Measurements from ENCODE around the gene WDR83.
A peak's percentile ranks its signal among the peaks of the same experiment; 100 is the strongest.
"Not testable (repeated sequence)": the region's sequence is repeated elsewhere in the genome, so short reads cannot be mapped to it uniquely, and the experiment has no call there.

The WDR83 gene, protein sequence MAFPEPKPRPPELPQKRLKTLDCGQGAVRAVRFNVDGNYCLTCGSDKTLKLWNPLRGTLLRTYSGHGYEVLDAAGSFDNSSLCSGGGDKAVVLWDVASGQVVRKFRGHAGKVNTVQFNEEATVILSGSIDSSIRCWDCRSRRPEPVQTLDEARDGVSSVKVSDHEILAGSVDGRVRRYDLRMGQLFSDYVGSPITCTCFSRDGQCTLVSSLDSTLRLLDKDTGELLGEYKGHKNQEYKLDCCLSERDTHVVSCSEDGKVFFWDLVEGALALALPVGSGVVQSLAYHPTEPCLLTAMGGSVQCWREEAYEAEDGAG

DNA sequence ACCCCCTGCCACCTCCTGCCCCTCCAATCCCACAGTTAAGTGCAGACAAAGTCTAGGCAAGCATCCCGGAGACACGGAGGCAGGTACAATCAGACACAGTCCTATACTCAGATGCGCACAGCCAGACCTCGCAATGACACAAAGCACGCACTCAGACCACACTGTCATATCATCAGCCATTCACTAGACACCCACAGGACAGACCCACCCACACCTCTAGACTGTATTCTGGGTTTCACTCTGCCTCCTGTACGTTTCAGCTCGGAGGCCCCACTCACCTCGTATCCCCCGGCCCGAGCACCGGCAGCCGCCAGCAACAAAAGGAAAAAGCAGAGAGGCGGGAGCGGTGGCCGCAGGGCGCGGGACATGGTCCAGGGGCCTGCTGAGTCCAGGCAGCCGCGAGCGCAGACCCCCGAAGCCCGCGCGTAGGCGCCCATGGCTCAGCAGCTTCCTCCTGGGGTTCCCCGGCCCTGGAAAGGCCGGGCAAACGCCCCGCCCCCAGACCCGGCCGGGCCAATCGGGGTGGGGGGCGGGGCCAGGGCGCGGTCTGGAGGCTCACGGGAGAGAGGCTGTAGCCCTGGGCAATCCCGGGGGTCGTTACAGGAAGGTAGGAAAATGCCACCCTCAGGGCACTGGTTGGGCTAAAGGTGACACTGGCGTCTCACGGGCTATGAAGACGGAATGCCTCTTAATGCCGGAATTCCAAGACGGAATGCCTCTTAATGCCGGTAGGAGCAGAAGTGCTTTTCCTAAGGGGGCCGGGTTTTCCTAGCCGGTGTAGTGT, at the start of gene WDR83, which contains the start of gene MAN2B1:
WDR83 (plus strand) TSS at position 543 of the 784 bp plus-strand sequence. CDS start 2,984 bp downstream, outside the sequence.
MAN2B1 (minus strand) TSS at position 478 of the 784 bp plus-strand sequence; CDS start at position 437, 41 bp downstream.
- H3K27ac ChIP-seq (ENCODE audit: low read depth, low read length) = peak within 1 kb of the TSS; percentile 19; the same call in 1 of the 2 replicates
- peaks cover 22% of the 10 kb centered on the region for H3K36me3 ChIP-seq (ENCODE audit: control insufficient read depth, insufficient read depth, low read length)

DNA sequence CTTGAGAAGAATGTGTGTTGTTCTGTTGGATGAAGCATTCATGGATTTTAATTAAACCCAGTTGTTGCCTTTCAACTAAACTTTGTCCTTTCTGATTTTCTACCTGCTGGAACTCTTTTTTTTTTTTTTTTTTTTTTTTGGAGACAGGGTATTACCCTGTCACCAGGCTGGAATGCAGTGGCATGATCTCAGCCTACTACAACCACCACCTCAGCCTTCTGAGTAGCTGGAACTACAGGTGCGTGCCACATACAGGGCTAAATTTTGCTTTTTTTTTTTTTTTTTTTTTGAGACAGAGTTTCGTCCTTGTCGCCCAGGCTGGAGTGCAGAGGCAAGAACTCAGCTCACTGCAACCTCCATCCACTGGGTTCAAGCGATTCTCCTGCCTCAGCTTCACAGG, 49.0 kb upstream of the WDR83 start:
- H3K36me3 ChIP-seq (ENCODE audit: control insufficient read depth, insufficient read depth, low read length) = peaks cover 43% of the 10 kb centered on the region
- H3K27ac ChIP-seq (ENCODE audit: low read depth, low read length) = no peak overlapping the region
- no peak overlapping the region for H3K4me3 ChIP-seq (ENCODE audit: low read depth, low read length)
- H3K27me3 ChIP-seq (ENCODE audit: control insufficient read depth, insufficient read depth, low read length) = no peaks in the 10 kb centered on the region
- H3K4me1 ChIP-seq (ENCODE audit: control insufficient read depth, insufficient read depth, low read length) = no peaks in the 10 kb centered on the region
- H3K9me3 ChIP-seq (ENCODE audit: control insufficient read depth, insufficient read depth, low read depth, low read length) = peaks cover 27% of the 10 kb centered on the region; the same call in 1 of the 2 replicates
- H3K9ac ChIP-seq (ENCODE audit: low read length) = no peak overlapping the region

More for the DNA sequence above, at the start of gene WDR83, which contains the start of gene MAN2B1:
- H3K9ac ChIP-seq (ENCODE audit: low read length) = peak within 1 kb of the TSS; percentile 82
- no peaks in the 10 kb centered on the region for H3K27me3 ChIP-seq (ENCODE audit: control insufficient read depth, insufficient read depth, low read length)
- peak within 1 kb of the TSS; percentile 83 for H3K4me3 ChIP-seq (ENCODE audit: low read depth, low read length)
- H3K9me3 ChIP-seq (ENCODE audit: control insufficient read depth, insufficient read depth, low read depth, low read length) = no peaks in the 10 kb centered on the region
- H3K4me1 ChIP-seq (ENCODE audit: control insufficient read depth, insufficient read depth, low read length) = peaks cover 15% of the 10 kb centered on the region

DNA sequence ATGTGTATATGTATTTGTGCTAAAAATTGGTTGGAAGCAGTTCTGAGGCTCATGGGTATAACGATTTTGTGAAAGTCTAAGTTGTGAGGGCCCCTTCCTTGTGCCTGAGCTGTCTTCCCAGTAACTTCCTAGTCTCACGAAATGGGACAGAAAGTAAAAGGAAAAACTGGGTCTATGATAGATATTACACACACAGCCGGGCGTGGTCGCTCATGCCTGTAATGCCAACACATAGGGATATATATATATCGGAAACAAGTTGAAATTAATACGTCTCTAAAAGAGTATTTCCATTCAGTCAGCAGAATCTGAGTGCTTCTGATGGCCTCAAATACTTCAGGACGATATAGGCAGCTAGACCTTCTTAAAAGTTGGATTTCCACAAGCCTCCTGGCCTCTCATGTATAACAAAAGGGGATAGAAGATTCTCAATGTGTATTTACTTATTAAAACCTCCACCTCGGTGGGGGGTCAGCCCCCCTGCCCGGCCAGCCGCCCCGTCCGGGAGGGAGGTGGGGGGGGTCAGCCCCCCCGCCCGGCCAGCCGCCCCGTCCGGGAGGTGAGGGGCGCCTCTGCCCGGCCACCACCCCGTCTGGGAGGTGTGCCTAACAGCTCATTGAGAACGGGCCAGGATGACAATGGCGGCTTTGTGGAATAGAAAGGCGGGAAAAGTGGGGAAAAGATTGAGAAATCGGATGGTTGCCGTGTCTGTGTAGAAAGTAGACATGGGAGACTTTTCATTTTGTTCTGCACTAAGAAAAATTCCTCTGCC, 45.2 kb upstream of the WDR83 start:
- not testable (repeated sequence) for H3K4me3 ChIP-seq (ENCODE audit: low read depth, low read length); H3K9ac ChIP-seq (ENCODE audit: low read length); H3K27me3 ChIP-seq (ENCODE audit: control insufficient read depth, insufficient read depth, low read length); H3K27ac ChIP-seq (ENCODE audit: low read depth, low read length); H3K4me1 ChIP-seq (ENCODE audit: control insufficient read depth, insufficient read depth, low read length)
- Histone ChIP-seq H3K36me3 (ENCODE audit: control insufficient read depth, insufficient read depth, low read length) (peaks cover 50% of the 10 kb centered on the region), H3K9me3 (ENCODE audit: control insufficient read depth, insufficient read depth, low read depth, low read length) (peaks cover 39% of the 10 kb centered on the region; the same call in 1 of the 2 replicates)

DNA sequence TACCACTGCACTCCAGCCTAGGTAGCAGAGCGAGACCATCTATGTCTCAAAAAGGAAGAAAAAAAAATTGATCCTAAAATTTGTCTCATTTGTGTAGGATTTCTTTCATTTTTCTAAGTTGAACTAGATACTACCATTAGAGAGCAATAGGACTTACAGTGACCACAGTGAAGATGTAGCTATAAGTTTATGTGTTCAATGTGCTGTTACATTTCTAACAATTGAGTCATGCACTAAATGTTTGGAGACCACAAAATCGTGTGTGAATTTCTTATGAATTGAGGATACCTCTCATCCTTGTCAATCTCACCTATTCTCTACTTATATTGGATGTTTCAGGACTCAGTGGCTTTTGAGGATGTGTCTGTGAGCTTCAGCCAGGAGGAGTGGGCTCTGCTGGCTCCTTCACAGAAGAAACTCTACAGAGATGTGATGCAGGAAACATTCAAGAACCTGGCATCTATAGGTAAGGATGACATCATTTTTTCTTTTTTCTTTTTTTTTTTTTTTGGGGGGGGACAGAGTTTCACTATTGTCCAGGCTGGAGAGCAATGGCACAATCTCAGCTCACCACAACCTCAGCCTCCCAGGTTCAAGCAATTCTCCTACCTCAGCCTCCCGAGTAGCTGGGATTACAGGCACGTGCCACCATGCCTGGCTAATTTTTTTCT, 43.1 kb upstream of the WDR83 start:
- H3K36me3 ChIP-seq (ENCODE audit: control insufficient read depth, insufficient read depth, low read length) = peaks cover 62% of the 10 kb centered on the region
- H3K4me1 ChIP-seq (ENCODE audit: control insufficient read depth, insufficient read depth, low read length) = no peaks in the 10 kb centered on the region
- no peaks in the 10 kb centered on the region for H3K27me3 ChIP-seq (ENCODE audit: control insufficient read depth, insufficient read depth, low read length)
- no peak overlapping the region for H3K9ac ChIP-seq (ENCODE audit: low read length)
- H3K27ac ChIP-seq (ENCODE audit: low read depth, low read length) = no peak overlapping the region
- H3K4me3 ChIP-seq (ENCODE audit: low read depth, low read length) = no peak overlapping the region
- H3K9me3 ChIP-seq (ENCODE audit: control insufficient read depth, insufficient read depth, low read depth, low read length) = peaks cover 48% of the 10 kb centered on the region

DNA sequence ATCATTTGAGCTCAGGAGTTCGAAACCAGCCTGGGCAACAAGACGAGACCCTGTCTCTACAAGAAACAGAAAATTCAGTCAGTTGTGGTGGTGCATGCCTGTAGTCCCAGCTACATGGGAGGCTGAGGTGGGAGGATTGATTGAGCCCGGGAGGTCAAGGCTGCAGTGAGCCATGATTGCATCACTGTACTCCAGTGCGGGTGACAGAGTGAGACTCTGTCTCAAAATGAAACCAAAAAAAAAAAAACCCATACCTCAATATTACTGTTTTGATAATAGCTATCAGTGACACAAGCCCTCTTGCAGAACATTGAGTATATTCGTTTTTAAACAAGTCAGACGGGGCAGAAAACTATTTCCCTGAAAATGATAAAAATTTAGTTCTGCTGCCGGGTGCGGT, 39.6 kb upstream of the WDR83 start:
- H3K27ac ChIP-seq (ENCODE audit: low read depth, low read length) = no peak overlapping the region
- no peaks in the 10 kb centered on the region for H3K4me1 ChIP-seq (ENCODE audit: control insufficient read depth, insufficient read depth, low read length)
- no peaks in the 10 kb centered on the region for H3K27me3 ChIP-seq (ENCODE audit: control insufficient read depth, insufficient read depth, low read length)
- no peak overlapping the region; the same call in none of the 2 replicates for H3K4me3 ChIP-seq (ENCODE audit: low read depth, low read length)
- peaks cover 78% of the 10 kb centered on the region for H3K36me3 ChIP-seq (ENCODE audit: control insufficient read depth, insufficient read depth, low read length)
- H3K9ac ChIP-seq (ENCODE audit: low read length) = no peak overlapping the region
- H3K9me3 ChIP-seq (ENCODE audit: control insufficient read depth, insufficient read depth, low read depth, low read length) = peaks cover 57% of the 10 kb centered on the region

DNA sequence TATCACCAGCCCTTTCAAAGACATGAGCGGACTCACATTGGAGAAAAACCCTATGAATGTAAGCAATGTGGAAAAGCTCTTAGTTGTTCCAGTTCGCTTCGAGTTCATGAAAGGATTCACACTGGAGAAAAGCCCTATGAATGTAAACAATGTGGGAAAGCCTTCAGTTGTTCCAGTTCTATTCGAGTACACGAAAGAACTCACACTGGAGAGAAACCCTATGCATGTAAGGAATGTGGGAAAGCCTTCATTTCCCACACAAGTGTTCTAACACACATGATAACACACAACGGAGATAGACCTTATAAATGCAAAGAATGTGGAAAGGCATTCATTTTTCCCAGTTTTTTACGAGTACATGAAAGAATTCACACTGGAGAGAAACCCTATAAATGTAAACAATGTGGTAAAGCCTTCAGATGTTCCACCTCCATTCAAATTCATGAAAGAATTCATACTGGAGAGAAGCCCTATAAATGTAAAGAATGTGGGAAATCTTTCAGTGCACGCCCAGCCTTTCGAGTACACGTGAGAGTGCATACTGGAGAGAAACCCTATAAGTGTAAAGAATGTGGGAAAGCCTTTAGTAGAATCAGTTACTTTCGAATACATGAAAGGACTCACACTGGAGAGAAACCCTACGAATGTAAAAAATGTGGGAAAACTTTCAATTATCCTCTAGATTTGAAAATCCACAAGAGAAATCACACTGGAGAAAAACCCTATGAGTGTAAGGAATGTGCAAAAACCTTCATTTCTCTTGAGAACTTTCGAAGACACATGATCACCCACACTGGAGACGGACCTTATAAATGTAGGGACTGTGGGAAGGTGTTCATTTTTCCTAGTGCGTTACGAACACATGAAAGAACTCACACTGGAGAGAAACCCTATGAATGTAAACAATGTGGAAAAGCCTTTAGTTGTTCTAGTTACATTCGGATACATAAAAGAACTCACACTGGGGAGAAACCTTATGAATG, 38.3 kb upstream of the WDR83 start:
- no peak overlapping the region for H3K4me3 ChIP-seq (ENCODE audit: low read depth, low read length)
- H3K9me3 ChIP-seq (ENCODE audit: control insufficient read depth, insufficient read depth, low read depth, low read length) = peaks cover 51% of the 10 kb centered on the region
- no peaks in the 10 kb centered on the region for H3K4me1 ChIP-seq (ENCODE audit: control insufficient read depth, insufficient read depth, low read length)
- peaks cover 72% of the 10 kb centered on the region for H3K36me3 ChIP-seq (ENCODE audit: control insufficient read depth, insufficient read depth, low read length)
- no peak overlapping the region for H3K9ac ChIP-seq (ENCODE audit: low read length)
- H3K27ac ChIP-seq (ENCODE audit: low read depth, low read length) = no peak overlapping the region
- H3K27me3 ChIP-seq (ENCODE audit: control insufficient read depth, insufficient read depth, low read length) = no peaks in the 10 kb centered on the region

DNA sequence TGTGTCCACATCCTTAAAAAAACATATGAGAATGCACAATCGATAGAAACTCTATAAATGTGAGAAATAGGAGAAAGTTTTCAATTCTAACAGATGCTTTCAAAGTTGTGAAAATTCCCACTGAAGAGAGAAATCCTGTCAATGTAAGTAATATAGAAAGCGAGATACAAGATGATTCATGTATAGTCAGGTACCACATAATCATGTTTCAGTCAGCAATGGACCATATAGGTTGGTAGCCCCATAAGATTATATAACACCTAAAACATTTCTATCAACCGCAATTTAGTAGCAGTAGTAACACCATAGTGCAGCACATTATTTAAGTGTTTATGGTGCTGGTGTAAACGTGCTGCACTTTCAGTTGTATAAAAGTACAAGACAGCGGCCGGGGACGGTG, 37.4 kb upstream of the WDR83 start:
- H3K4me1 ChIP-seq (ENCODE audit: control insufficient read depth, insufficient read depth, low read length) = no peaks in the 10 kb centered on the region
- H3K27me3 ChIP-seq (ENCODE audit: control insufficient read depth, insufficient read depth, low read length) = no peaks in the 10 kb centered on the region
- no peak overlapping the region for H3K4me3 ChIP-seq (ENCODE audit: low read depth, low read length)
- no peak overlapping the region for H3K27ac ChIP-seq (ENCODE audit: low read depth, low read length)
- H3K36me3 ChIP-seq (ENCODE audit: control insufficient read depth, insufficient read depth, low read length) = peaks cover 64% of the 10 kb centered on the region
- no peak overlapping the region for H3K9ac ChIP-seq (ENCODE audit: low read length)
- H3K9me3 ChIP-seq (ENCODE audit: control insufficient read depth, insufficient read depth, low read depth, low read length) = peaks cover 46% of the 10 kb centered on the region

DNA sequence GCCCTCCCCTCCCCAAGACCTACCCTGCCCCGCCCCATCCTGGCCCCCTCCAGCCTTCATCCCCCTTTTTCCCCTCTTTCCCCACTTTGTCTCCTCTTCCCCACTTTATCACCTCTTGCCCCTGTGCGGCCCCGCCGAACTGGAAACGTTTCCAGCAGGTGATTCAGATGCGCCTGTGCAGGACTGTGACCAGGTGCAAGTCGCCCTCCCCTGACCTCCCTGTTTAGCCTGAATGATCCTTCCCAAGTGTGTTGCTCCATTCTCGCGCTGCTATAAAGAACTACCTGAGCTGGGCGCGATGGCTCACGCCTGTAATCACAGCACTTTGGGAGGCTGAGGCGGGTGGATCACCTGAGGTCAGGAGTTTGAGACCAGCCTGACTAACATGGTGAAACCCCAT, 30.0 kb upstream of the WDR83 start:
- H3K9ac ChIP-seq (ENCODE audit: low read length) = no peak overlapping the region
- no peak overlapping the region for H3K27ac ChIP-seq (ENCODE audit: low read depth, low read length)
- H3K9me3 ChIP-seq (ENCODE audit: control insufficient read depth, insufficient read depth, low read depth, low read length) = 0 out of 2 replicates have a peak, but pooled peaks cover 3% of the 10 kb centered on the region
- 0 out of 2 replicates have a peak, but pooled peaks cover 3% of the 10 kb centered on the region for H3K4me1 ChIP-seq (ENCODE audit: control insufficient read depth, insufficient read depth, low read length)
- no peaks in the 10 kb centered on the region for H3K36me3 ChIP-seq (ENCODE audit: control insufficient read depth, insufficient read depth, low read length)
- H3K27me3 ChIP-seq (ENCODE audit: control insufficient read depth, insufficient read depth, low read length) = 0 out of 2 replicates have a peak, but pooled peaks cover 2% of the 10 kb centered on the region
- no peak overlapping the region for H3K4me3 ChIP-seq (ENCODE audit: low read depth, low read length)

DNA sequence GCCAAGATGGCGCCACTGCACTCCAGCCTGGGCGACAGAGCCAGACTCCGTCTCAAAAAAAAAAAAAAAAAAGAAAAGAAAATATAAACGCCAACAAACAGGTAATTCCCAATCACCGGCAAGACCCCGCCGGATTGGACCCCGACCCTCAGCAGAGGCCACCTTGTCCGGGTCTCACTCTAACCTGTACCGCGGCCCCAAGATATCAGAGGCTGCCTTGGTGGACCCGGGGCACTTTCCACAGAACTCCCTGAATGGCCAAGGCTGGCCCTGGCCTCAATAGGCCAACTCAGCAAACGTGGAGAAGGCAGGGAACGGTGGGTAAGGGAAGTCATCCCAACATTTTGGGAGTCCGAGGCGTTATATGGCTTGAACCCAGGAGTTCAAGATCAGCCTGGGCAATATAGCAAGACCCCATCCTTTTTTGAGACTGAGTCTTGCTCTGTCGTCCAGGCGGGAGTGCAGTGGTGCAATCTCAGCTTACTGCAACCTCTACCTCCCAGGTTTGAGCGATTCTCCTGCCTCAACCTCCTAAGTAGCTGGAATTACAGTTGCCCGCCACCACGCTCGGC, 27.9 kb upstream of the WDR83 start:
- 0 out of 2 replicates have a peak, but pooled peaks cover 3% of the 10 kb centered on the region for H3K4me1 ChIP-seq (ENCODE audit: control insufficient read depth, insufficient read depth, low read length)
- H3K27ac ChIP-seq (ENCODE audit: low read depth, low read length) = no peak overlapping the region
- H3K36me3 ChIP-seq (ENCODE audit: control insufficient read depth, insufficient read depth, low read length) = no peaks in the 10 kb centered on the region
- 0 out of 2 replicates have a peak, but pooled peaks cover 2% of the 10 kb centered on the region for H3K27me3 ChIP-seq (ENCODE audit: control insufficient read depth, insufficient read depth, low read length)
- no peak overlapping the region for H3K4me3 ChIP-seq (ENCODE audit: low read depth, low read length)
- H3K9me3 ChIP-seq (ENCODE audit: control insufficient read depth, insufficient read depth, low read depth, low read length) = 0 out of 2 replicates have a peak, but pooled peaks cover 3% of the 10 kb centered on the region
- H3K9ac ChIP-seq (ENCODE audit: low read length) = no peak overlapping the region

Measured in HUES6 (cell line).